RCC 7860 (cell line): Measurements from ENCODE around the gene CKS2.
A peak's percentile ranks its signal among the peaks of the same experiment; 100 is the strongest.
"Not testable (repeated sequence)": the region's sequence is repeated elsewhere in the genome, so short reads cannot be mapped to it uniquely, and the experiment has no call there.

Source experiments
- DNase-seq: peaks from one replicate; pipeline ENCODE4 v3.0.0-alpha.2; 2015; ENCODE audit warnings: low spot score
- FAIRE-seq: peaks from 2 replicates; lab custom pipeline; 2012; peaks lifted over from hg19 to GRCh38; lab: Jason Lieb, UNC

The CKS2 gene

GRCh38 chr9:89309608-89310474, 1.2 kb upstream of the CKS2 start:
- FAIRE-seq: no peak
- DNase-seq: no peak

GRCh38 chr9:89311346-89312221, 589 bp downstream of the CKS2 start:
- FAIRE-seq (no peak), DNase-seq (no peak)

GRCh38 chr9:89312222-89312571, 1.2 kb downstream of the CKS2 start:
- FAIRE-seq: no peak

DNA sequence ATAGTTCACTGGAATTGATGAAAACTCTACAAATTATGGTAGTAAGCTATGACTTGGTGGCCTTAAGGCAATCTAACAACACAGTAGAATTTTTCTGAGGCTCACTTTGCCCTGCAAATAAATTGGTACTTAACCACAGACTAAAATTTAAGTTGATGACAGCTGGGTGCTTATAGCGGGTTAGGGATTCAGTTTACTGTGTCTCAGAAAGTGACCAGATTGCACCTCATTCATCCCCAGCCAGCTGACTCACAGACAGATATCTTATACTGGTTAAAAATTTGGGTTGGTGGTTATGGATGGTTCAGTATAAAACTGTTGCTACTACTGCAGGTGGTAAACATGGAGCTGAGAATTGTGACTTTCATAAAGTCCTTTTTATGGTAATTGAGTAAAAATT, 2.8 kb downstream of the CKS2 start:
- no peak for FAIRE-seq
- DNase-seq: no peak

More at GRCh38 chr9:89312222-89312571, 1.2 kb downstream of the CKS2 start:
- peak; percentile 32 for DNase-seq

- DNase-seq: no peak
Observed at GRCh38 chr9:89314955-89315354, 4.0 kb downstream of the CKS2 start.

GRCh38 chr9:89315482-89315881, 4.5 kb downstream of the CKS2 start:
- DNase-seq: no peak
- no peak for FAIRE-seq

More at GRCh38 chr9:89314955-89315354, 4.0 kb downstream of the CKS2 start:
- FAIRE-seq: no peak

DNA sequence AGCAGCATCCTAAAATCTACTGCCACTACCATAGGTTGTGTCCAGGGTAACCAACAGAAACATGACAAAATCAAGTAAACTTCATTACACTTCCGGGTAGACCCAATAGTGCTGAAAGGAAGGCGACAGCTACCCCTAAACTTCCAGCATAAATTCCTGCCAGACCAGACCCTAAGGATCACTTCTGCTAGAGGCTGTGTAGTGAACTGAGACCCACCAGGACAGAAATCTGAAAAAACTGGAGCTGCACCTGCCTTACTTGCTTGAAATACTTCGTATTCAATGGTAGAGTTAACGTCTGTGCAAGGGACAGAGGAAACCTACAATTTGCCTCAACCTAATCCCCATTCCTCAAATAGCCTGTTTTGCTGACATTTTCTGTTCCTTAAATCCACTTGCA, 6.3 kb downstream of the CKS2 start:
- no peak for FAIRE-seq
- no peak for DNase-seq

- peak; percentile 95 for DNase-seq
- FAIRE-seq: peak; percentile 89
Observed at GRCh38 chr9:89318123-89319014, 7.4 kb downstream of the CKS2 start, which contains the start of gene SECISBP2. Gene SECISBP2, plus strand, starts transcription at chr9:89318500. Its CDS starts 77 bp downstream, at chr9:89318577.

DNA sequence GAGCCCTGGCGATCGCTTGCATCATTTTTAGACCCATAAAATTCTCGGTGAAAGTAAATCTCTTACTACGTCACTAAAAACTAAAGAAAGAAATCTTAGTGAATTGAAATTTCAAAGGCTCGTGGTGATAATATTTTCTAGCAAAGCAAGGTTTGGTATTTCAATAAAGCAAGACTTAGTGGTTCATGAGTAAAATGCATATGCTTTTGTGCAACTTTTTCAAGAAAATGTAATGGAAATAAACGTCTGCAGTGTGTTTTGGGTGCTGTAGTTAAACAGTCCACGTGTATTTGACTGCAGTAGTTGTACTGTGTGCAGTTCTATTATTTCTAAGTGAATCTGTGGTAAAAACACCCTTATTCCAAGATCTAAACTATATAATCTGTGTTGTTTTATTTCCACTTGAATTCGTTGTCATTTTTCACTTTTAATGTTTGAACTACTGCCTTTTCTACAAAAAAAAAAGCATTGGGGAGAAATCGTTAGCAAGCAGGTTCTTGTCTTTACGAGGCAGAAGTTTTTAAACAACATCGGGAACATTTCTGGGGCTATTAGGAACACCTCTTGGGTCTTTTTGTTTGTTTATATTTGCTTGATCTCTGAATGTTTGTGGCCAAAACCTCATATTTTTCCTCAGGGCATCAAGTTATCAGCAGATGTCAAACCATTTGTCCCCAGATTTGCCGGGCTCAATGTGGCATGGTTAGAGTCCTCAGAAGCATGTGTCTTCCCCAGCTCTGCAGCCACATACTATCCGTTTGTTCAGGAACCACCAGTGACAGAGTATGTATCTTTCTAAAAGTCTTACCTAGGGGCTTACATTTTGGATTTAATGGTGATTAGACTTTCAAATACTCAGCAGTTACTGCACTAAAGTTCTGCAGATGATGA, 8.3 kb downstream of the CKS2 start:
- FAIRE-seq (no peak), DNase-seq (no peak)

DNA sequence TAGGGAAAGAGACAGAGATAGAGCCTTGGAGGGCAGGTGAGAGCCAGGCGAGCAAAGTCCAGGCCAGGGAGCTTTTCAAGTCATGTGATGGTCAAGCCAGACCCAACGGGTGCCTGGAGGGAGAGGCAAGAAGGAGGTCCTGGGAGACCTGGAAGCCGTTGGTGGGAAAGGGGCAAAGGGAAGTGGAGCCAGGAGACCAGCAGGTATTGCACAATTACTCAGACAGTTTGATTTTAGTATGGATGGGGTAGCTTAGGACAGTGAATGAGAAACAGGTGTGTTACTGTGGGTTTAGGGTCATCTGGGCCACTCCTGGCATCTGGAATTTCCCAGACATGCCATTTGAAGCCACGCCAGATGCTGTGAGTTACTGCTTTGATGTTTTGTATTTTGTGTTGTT, 12.4 kb downstream of the CKS2 start:
- DNase-seq (no peak), FAIRE-seq (no peak)

- FAIRE-seq: no peak
- DNase-seq: no peak
Observed at GRCh38 chr9:89325733-89326132, 14.7 kb downstream of the CKS2 start.

DNA sequence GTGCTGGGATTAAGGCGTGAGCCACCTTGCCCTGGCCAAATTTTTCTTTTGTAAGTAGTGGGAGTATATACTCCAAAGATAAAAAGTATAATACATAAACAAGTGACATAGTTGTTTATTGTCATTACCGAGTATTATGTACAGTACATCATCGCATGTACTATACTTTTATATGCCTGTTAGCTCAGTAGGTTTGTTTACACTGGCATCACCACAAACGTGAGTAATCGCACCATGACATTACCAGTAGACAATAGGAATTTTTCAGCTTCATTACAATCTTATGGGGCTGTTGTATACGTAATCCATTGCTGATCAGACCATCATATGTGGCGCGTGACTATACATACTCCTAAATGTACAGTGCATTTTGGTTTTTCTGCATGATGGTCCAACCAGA, 17.1 kb downstream of the CKS2 start:
- FAIRE-seq (no peak), DNase-seq (no peak)

GRCh38 chr9:89329917-89330316, 18.9 kb downstream of the CKS2 start:
- DNase-seq: no peak
- FAIRE-seq: no peak

GRCh38 chr9:89330513-89330912, 19.5 kb downstream of the CKS2 start:
- FAIRE-seq: no peak

GRCh38 chr9:89339807-89340206, 28.8 kb downstream of the CKS2 start:
- DNase-seq (no peak), FAIRE-seq (no peak)

More at GRCh38 chr9:89330513-89330912, 19.5 kb downstream of the CKS2 start:
- no peak for DNase-seq

- DNase-seq (no peak), FAIRE-seq (no peak)
Observed at GRCh38 chr9:89340332-89340731, 29.3 kb downstream of the CKS2 start.

- FAIRE-seq (no peak), DNase-seq (no peak)
Observed at GRCh38 chr9:89342213-89342612, 31.2 kb downstream of the CKS2 start.

- DNase-seq: no peak
- no peak for FAIRE-seq
Observed at GRCh38 chr9:89342948-89343347, 32.0 kb downstream of the CKS2 start.

DNA sequence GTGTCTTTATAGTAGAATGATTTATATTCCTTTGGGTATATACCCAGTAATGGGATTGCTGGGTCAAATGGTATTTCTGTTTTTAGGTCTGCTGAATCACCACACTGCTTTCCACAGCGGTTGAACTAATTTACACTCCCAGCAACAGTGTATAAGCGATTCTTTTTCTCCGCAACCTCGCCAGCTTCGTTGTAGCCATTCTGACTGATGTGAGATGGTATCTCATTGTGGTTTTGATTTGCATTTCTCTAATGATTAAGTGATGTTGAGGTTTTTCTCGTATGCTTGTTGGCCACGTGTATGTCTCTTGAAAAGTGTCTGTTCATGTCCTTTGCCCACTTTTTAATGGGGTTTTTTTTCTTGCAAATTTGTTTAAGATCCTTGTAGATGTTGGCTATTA, 32.8 kb downstream of the CKS2 start:
- FAIRE-seq, DNase-seq: not testable (repeated sequence)

GRCh38 chr9:89345476-89345875, 34.5 kb downstream of the CKS2 start:
- FAIRE-seq (no peak), DNase-seq (no peak)
